Testis (tissue), 3 donors: ENCODE results near the gene GAK. TPM values are rescaled to one million over a fixed set of nuclear protein-coding genes. Genes with fewer than 3 reads are reported as not detected.

Experiments used
- DNase-seq: peaks from one replicate; pipeline ENCODE4 v3.0.0-alpha.2; 2019
- H3K27ac ChIP-seq, 2 donors: fragments of 200-600 bp; sonication (generic); one replicate each; pipeline ENCODE4 v1.5.1; 2019
- H3K27me3 ChIP-seq: fragments of 200-600 bp; sonication (generic); one replicate; pipeline ENCODE4 v1.5.1; 2019
- H3K36me3 ChIP-seq: fragments of 200-600 bp; sonication (generic); one replicate; pipeline ENCODE4 v1.5.1; 2017; ENCODE audit warnings: low read depth; ENCODE audit errors: missing control alignments
- H3K4me1 ChIP-seq: fragments of 200-600 bp; sonication (generic); one replicate; pipeline ENCODE4 v1.5.1; 2019
- H3K4me3 ChIP-seq, 2 donors: fragments of 200-600 bp; sonication (generic); one replicate each; pipeline ENCODE4 v1.5.1; 2017 to 2019
- H3K9me3 ChIP-seq: fragments of 200-600 bp; sonication (generic); one replicate; pipeline ENCODE4 v1.5.1; 2017
- CTCF ChIP-seq, 3 experiments: fragments of 450-650 bp in 2 of 3; fragments of 200-600 bp in 1 of 3; sonication (generic) in 1 of 3; IDR thresholded peaks; one replicate each; pipeline ENCODE4 v1.5.1; 2016 to 2019; ENCODE audit warnings: antibody characterized with exemption in 3 of 3, mild to moderate bottlenecking in 2 of 3, moderate library complexity in 1 of 3
- POLR2A ChIP-seq: fragments of 450-650 bp; IDR thresholded peaks from one replicate; pipeline ENCODE4 v1.6.1; 2017; ENCODE audit warnings: antibody characterized with exemption, mild to moderate bottlenecking, moderate library complexity
- WGBS, 2 donors: methylation state at CpG; one replicate each; pipeline ENCODE4 v1.1.5; 2018; 5-methylcytosine and 5-hydroxymethylcytosine counted together
- intact Hi-C: fragments of 100-400 bp; cut with DNase I; formaldehyde crosslinking; loops from one replicate; pipeline ENCODE4 v1.15.1; 2023; ENCODE audit warnings: low total_unique reads
- polyA plus RNA-seq: library from polyadenylated mRNA; stranded (reverse); fragments of 350-450 nt; fragmentation: Illumina TruSeq; extraction: RNeasy Lipid Tissue Mini Kit (QIAGEN cat#74804); gene quantifications from one replicate; pipeline ENCODE4 v1.2.3, GENCODE V29; 2014; ENCODE audit warnings: low read depth, low replicate concordance; ENCODE audit not compliant: insufficient read depth
- total RNA-seq, 2 donors: library from RNA; depleted of rRNA; stranded (reverse); fragments of >200 nt; gene quantifications; one replicate each; pipeline ENCODE4 v1.2.3, GENCODE V29; 2016

Gene GAK
- total and polyA plus RNA-seq, 3 donors from 2014 or later = 130 to 229 (median 226) TPM

GRCh38 chr4:881709-882108, 50.4 kb downstream of the GAK start:
- no peaks in the 10 kb centered on the region for H3K36me3 ChIP-seq
- H3K27me3 ChIP-seq = no peaks in the 10 kb centered on the region
- no peak overlapping the region for H3K4me3 ChIP-seq
- no peak overlapping the region for H3K27ac ChIP-seq
- WGBS, 2 donors = 94 to 95% methylated on average over 19 to 34 of the region's 34 CpGs
- H3K9me3 ChIP-seq = no peaks in the 10 kb centered on the region
- intact Hi-C loops = no loop called here
- no peaks in the 10 kb centered on the region for H3K4me1 ChIP-seq
- no peak for TF ChIP-seq CTCF (IDR thresholded peaks at IDR 0.05)
- no peak for TF ChIP-seq POLR2A
- no peak for DNase-seq

DNA sequence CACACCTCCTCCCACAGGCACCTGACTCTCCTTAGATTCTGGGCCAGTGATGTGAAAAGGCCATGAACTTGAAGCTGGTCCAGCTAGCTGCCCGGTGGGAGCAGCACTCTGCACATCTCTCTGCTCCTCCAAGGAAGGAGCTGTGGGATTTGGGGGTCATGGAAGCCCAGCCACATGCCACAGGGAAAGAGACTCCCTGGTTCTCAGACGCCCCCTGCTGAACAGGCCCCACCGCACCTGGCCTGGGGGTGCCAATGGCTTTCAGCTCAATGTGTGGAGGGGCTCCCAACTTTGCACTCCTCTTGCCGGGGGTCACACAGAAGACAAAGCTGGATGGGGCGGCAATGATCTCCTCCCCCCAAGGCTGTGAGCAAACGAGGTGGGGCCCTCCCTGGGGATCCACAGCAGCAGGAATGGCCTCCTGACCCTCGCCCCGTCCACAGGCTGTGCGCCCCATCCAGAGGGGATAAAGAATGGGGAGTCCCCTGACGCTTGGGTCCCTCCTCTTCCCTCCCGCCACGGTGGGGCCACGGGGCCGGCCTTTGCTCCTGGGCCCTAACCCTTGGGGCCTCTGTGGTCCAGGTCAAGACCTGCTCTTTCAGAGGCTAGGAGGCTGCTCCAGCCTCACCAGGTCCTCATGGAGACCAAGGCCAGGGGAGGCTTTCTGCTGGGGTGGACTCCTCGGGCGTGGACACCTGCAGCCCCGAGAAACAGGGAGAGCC, 51.3 kb downstream of the GAK start:
- H3K27ac ChIP-seq = no peak overlapping the region
- WGBS, 2 donors = 83 to 91% methylated on average over 4 to 17 of the region's 17 CpGs
- H3K4me1 ChIP-seq = no peaks in the 10 kb centered on the region
- TF ChIP-seq POLR2A (no peak), CTCF (IDR thresholded peaks at IDR 0.05) (no peak)
- no peak overlapping the region for H3K4me3 ChIP-seq
- DNase-seq = no peak
- H3K9me3 ChIP-seq = no peaks in the 10 kb centered on the region
- no peaks in the 10 kb centered on the region for H3K27me3 ChIP-seq
- no peaks in the 10 kb centered on the region for H3K36me3 ChIP-seq
- intact Hi-C loops = no loop called here

- Histone ChIP-seq H3K9me3 (no peaks in the 10 kb centered on the region), H3K36me3 (peaks cover 5% of the 10 kb centered on the region), H3K4me1 (no peaks in the 10 kb centered on the region), H3K27ac (no peak overlapping the region), H3K27me3 (no peaks in the 10 kb centered on the region), H3K4me3 (no peak overlapping the region)
- WGBS, 2 donors = 91 to 93% methylated on average over 12 of the region's 12 CpGs
- DNase-seq = no peak
- intact Hi-C loops = no loop called here
- no peak for TF ChIP-seq CTCF (IDR thresholded peaks at IDR 0.05)
- TF ChIP-seq POLR2A = no peak
Measured at GRCh38 chr4:879729-880077, 52.4 kb downstream of the GAK start.

DNA sequence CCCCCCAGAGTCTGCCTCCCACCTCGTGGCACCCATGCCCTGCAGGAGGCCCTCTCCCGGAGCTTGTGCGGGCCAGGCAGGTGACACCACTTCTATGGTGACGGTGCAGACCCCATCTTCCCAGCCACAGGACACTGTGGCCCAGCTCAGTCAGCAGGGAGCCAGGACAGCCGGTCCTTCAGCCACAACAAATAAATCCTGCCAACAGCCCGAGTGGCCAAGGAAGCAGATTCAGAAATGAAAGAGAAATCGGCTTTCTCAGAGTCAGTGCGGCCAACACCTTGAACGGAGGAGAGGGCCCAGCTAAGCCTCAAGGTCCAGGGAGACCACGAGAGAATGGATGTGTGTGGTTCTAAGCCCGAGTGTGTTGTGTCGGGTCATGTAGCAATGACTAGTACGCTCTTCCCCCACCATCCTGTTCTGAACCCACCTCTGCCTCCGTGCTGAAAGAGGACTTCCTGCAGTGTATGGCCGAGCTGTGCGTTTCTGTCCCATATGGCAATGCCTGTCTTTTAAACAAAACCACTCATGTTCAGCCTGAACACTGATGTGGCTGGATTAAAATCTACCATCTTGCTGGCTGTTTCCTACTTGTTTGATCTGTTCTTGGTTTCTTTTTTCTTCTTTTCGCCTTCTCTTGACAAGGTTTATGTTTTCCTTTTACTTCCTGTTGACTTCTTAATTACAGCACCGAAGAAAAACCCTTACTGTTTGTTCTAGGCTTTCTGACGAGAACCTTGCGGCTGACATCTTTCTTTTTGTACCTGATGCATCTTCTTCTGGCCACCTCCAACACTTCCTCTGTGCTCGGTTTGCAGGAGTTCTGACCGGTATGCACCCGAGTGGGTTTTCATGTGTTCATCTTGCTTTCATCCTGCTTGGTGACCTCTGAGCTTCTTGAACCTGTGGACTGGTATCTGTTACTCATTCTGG, 53.1 kb downstream of the GAK start:
- no peak overlapping the region for H3K4me3 ChIP-seq
- no peaks in the 10 kb centered on the region for H3K27me3 ChIP-seq
- TF ChIP-seq CTCF (IDR thresholded peaks at IDR 0.05) (no peak), POLR2A (no peak)
- DNase-seq = no peak
- H3K9me3 ChIP-seq = no peaks in the 10 kb centered on the region
- no peak overlapping the region for H3K27ac ChIP-seq
- H3K4me1 ChIP-seq = no peaks in the 10 kb centered on the region
- intact Hi-C loops = no loop called here
- 92 to 94% methylated on average over 19 to 23 of the region's 23 CpGs for WGBS, 2 donors
- H3K36me3 ChIP-seq = peaks cover 5% of the 10 kb centered on the region
